GM19035 (cell line): ENCODE measurements around the gene CITED4.

Source experiments
- ATAC-seq: cut with Tn5 transposase; IDR thresholded peaks from one replicate; pipeline ENCODE4 v1.9.1; 2021; ENCODE audit not compliant: unreplicated experiment

Gene CITED4

DNA sequence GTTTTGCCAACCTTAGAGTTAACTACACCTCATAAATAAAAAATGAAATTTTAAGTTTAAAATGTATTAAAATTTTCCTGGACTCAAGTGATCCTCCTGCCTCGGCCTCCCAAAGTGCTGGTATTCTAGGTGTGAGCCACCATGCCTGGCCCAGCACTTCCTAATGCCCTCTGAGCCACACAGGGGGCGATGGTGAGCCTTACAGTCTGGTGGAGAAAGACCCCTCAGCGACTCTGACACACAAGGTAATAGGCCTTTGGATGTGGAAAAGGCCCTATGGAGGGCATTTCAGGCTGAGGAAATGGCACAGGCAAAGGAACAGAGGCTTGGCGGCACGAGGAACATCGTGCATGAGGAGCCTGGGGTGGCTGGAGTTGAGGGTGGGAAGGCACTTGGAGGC lies 6.7 kb downstream of the CITED4 start:
- no peak for ATAC-seq

- ATAC-seq = no peak
Measured at GRCh38 chr1:40853885-40854170, 8.3 kb downstream of the CITED4 start.

- no peak for ATAC-seq
Measured at GRCh38 chr1:40853113-40853884, 8.9 kb downstream of the CITED4 start.

DNA sequence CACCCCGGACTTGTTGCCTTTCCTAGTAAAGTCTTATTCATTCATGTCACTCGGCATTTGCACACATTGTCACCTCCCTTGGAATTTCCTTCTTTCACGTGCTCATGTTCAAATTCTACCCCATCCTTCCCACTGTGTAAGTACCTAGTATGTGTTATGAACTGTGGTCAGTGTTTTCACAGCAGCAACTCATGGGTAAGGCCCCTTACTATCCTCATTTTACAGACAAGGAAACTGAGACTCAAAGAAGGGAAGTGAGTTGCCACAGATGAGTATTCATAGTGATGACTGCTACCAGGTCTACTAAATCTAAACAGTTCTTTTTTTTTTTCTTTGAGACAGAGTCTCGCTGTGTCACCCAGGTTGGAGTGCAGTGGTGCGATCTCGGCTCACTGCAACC lies 10.5 kb downstream of the CITED4 start:
- no peak for ATAC-seq

- peak; percentile 62 for ATAC-seq
Measured at GRCh38 chr1:40849801-40850592, 12.2 kb downstream of the CITED4 start.

DNA sequence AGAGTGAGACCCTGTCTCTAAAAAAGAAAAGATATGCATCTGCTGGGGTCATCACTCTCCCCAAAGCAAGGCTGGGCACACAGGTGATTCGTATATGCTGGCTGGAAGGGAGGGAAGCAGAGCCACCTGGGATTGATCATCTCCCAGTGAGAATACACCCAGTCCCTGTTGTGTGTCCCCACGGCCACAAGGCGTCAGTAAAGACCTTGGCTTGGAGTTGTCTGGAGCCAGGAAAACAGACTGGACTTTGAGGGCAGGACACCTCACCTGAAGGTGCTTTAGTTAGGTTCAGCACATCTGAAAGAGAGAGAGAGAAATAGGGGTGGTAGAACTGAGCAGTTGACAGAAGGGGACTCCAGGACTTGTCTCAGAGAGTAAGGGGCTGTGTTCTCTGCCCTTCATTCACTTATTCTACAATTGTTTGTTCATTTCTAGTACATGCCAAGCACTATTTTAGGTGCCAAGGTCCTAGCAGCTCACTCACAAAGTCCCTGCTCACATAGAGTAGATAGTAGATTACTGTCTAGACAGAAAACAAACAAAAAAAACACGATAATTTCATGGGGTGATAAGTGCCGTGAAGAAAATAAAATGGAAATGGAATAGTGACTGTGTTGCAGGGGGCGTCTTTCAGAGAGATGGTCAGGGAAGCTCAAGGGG lies 13.5 kb downstream of the CITED4 start:
- ATAC-seq = no peak

- no peak for ATAC-seq
Measured at GRCh38 chr1:40847023-40847745, 15.0 kb downstream of the CITED4 start.

- ATAC-seq = no peak
Measured at GRCh38 chr1:40845895-40846294, 16.3 kb downstream of the CITED4 start.

GRCh38 chr1:40844887-40845878 lies 17.0 kb downstream of the CITED4 start:
- ATAC-seq = no peak

DNA sequence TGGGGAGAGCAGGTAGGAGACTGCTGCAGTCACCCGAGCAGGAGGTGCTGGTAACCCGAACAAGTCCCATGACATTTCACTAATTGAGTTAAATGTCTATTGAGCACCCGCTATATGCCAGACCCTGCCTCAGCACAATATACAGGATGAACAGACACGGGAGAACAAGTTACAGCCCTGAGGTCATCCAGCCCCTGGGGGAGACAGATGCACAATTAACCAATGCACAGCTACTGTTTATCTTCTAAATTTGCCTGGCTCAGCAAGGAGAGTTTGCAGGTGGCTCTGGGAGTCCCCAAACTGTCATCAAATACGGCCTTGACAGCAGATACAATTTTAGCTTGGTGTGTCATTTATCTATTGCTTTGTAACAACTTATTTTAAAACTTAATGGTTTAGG lies 18.1 kb downstream of the CITED4 start:
- no peak for ATAC-seq

GRCh38 chr1:40842691-40843090 lies 19.5 kb downstream of the CITED4 start:
- no peak for ATAC-seq

GRCh38 chr1:40842207-40842606 lies 20.0 kb downstream of the CITED4 start:
- ATAC-seq = no peak

DNA sequence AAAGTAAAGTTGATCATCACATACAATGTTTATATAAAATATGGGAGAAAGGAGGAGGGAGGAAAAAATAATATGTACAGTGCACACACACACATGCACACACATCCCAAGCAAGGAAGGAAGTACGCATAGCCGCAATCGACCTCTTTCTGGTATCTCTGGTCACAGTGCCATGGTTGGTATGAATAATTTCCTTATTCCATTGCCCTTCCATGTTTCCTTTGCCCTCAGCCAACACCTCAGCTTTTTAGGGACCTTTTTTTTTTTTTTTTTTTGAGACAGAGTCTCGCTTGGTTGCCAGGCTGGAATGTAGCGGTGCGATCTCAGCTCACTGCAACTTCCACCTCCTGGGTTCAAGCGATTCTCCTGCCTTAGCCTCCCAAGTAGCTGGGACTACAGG lies 20.6 kb downstream of the CITED4 start:
- no peak for ATAC-seq

DNA sequence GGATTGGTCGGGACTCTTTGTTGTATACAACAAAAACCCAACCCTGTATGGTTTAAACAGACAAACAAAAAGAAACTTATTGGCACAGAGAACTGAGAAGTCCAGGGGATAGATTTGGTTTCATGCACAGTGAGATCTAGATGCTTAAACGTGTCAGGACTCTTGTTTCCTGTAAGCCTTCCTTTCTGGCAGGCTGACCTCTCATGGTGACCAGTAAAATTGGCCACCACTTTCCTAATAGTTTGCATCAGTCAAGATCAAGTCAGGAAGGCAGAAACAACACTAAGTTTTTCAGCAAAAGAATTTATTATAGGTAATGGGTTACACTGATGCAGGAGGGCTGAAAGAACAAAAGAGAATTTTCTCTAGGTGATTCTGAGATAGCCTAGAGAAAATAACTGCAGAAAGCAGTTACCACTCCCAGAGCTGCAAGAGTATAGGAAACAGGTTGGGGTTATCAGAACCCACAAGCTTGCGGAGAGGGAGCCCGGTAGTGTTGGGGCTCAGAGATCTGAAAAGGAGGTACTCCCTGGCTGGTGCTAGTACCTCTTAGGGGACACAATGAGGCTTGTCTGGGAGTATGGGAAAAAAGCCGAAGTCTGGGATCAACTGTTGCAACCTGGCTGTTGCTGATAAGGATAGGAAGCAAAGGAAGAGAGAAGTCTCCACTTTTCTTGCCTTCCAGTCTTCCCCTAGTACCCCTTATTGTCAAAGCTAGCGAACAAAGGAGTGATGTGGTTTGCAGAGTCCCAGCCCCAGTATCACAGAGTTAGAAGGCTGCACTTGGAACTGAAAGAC lies 21.4 kb downstream of the CITED4 start:
- no peak for ATAC-seq

DNA sequence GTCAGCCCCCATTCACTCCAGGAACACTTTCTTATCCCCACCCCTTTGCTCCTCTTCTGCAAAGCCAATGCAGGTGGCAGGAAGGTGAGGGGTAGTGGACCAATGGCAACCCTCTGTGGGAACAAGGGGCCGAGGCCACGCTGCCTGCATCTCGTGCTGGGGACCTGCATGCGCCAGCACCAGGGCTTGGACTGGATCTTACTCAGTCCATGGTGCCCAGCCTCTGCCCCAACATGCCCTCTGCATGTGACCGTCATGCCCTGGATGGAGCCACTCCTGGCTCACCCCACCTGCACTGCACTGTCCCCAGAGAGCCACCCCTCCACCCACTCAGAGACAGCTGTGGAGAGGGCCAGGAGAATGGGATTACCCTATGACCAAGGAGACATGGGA lies 22.2 kb downstream of the CITED4 start:
- no peak for ATAC-seq

DNA sequence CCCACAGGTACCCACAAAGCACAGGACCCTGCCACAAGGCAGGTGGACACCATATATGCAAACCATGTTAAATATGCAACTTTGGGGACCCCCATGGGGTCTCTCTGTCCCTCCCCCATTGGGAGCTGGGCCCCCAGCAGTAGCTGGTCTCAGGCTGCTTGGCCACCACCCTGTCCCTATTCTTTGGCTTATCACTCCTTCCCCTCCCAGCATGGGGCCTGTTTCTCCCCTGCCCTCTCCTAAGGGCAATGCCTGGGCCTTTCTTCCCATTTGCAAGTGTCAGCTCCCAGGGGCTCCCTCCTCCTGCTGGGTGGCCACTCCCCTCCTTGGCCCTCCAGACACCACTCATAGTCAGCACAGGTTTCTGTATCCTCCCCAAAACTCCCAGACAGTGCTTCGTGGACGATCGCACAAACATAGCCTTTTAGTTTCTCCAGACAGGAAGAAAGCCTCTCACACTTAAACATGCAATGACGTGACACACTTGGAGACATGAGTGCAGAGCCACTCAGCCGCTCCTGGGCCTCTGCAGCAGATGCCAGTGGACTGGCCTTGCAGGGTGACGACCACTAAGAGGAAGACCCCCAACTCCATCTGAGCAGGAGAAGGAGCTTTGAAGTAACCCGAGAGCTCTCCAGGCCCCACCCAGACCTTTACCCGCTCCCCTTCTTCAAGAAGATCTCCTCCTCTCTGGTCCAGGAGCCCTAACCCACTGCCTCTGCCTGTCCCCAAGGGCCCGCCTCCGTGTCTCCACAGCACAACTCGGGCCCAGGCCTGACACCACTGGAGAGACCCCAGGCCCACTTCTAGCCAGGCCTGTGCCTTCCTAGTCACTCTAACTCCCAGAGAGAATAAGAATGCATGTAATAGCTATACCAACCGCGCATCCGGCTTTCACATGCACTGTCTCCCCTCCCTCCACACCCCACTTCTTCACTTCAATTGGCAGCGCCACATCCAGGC lies 22.9 kb downstream of the CITED4 start:
- no peak for ATAC-seq

GRCh38 chr1:40838045-40838979 lies 23.9 kb downstream of the CITED4 start:
- ATAC-seq = no peak
